ENCODE data around the gene RHEB.
A peak's percentile ranks its signal among the peaks of the same experiment; 100 is the strongest.
"Not testable (repeated sequence)": the region's sequence is repeated elsewhere in the genome, so short reads cannot be mapped to it uniquely, and the experiment has no call there.

Gene RHEB

GRCh38 chr7:151519765-151520418, at the start of gene RHEB:
RHEB (minus strand) TSS chr7:151519895; CDS start chr7:151519511, 384 bp downstream.
- peak; percentile 99 for DNase-seq

GRCh38 chr7:151566897-151567320, 47.2 kb upstream of the RHEB start:
- no peak for DNase-seq

GRCh38 chr7:151565541-151565940, 45.8 kb upstream of the RHEB start:
- DNase-seq: no peak

GRCh38 chr7:151560243-151560642, 40.5 kb upstream of the RHEB start:
- DNase-seq: no peak

GRCh38 chr7:151559557-151560183, 40.0 kb upstream of the RHEB start:
- DNase-seq: no peak

GRCh38 chr7:151558575-151558974, 38.9 kb upstream of the RHEB start:
- no peak for DNase-seq

GRCh38 chr7:151556592-151556991, 36.9 kb upstream of the RHEB start:
- no peak for DNase-seq

GRCh38 chr7:151553356-151553755, 33.7 kb upstream of the RHEB start:
- no peak for DNase-seq

GRCh38 chr7:151552352-151553028, 32.8 kb upstream of the RHEB start:
- no peak for DNase-seq

- DNase-seq: no peak
Measured at GRCh38 chr7:151551820-151552219, 32.1 kb upstream of the RHEB start.

GRCh38 chr7:151550656-151551286, 31.1 kb upstream of the RHEB start:
- no peak for DNase-seq

- no peak for DNase-seq
Measured at GRCh38 chr7:151549644-151550043, 29.9 kb upstream of the RHEB start.

GRCh38 chr7:151549083-151549482, 29.4 kb upstream of the RHEB start:
- DNase-seq: no peak

GRCh38 chr7:151544183-151544582, 24.5 kb upstream of the RHEB start:
- no peak for DNase-seq

GRCh38 chr7:151542606-151543130, 23.0 kb upstream of the RHEB start:
- DNase-seq: no peak

- no peak for DNase-seq
Measured at GRCh38 chr7:151541709-151542499, 22.2 kb upstream of the RHEB start.

- no peak for DNase-seq
Measured at GRCh38 chr7:151540146-151540545, 20.5 kb upstream of the RHEB start.

- no peak for DNase-seq
Measured at GRCh38 chr7:151539088-151539671, 19.5 kb upstream of the RHEB start.

GRCh38 chr7:151537818-151538561, 18.3 kb upstream of the RHEB start:
- no peak for DNase-seq

- DNase-seq: not testable (repeated sequence)
Measured at GRCh38 chr7:151536178-151536577, 16.5 kb upstream of the RHEB start.

- no peak for DNase-seq
Measured at GRCh38 chr7:151529842-151530241, 10.1 kb upstream of the RHEB start.

Data from activated CD4-positive, alpha-beta T cell treated with anti-CD3 and anti-CD28 coated beads, Interleukin-2, amount 50 U/mL, for 16 hours (primary cell).